LNCAP (cell line): Measurements from ENCODE around the gene SPATA13.

Experiments used
- CTCF ChIP-seq: fragments of 450-650 bp; IDR thresholded peaks from 2 replicates; pipeline ENCODE4 v1.5.1; 2017; ENCODE audit warnings: mild to moderate bottlenecking

SPATA13 gene

DNA sequence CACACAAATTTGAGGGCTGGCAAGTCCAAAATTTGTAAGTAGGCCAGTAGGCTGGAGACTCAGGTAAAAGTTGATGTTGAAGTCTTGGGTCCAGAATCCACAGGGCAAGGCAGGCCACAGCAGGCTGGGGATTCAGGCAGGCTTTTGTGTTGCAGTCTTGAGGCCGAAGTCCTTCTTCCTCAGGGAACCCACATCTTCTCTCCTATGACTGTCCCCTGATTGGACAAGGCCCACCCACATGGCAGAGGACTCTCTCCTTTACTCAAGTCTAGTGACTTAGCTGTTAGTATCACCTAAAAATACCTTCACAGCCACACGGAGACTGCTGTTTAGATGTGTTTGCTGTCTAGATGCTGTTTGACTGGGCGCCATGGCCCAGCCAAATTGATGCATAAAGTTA is 9.9 kb upstream of the SPATA13 start:
- TF ChIP-seq CTCF, result no peak

DNA sequence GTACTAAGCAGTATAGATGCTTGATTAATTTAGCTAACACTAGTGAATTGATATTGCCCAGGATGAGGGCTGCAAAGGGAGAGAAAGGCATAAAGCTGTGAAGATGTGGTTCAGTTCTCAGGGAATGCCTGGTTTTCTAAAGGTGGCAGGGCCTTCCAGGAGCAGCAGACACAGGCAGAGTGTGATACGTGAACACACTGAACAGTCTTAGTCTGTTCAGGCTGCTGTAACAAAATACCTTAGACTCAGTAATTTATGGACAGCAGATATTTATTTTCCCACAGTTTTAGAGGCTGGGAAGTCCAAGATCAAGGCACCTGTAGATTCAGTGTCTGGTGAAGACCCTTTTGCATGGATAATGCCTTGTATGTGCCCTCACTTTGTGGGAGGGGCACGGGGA is 8.7 kb upstream of the SPATA13 start:
- TF ChIP-seq CTCF, result no peak

- no peak for TF ChIP-seq CTCF
Measured at GRCh38 chr13:24152292-24153214, 8.0 kb upstream of the SPATA13 start.

DNA sequence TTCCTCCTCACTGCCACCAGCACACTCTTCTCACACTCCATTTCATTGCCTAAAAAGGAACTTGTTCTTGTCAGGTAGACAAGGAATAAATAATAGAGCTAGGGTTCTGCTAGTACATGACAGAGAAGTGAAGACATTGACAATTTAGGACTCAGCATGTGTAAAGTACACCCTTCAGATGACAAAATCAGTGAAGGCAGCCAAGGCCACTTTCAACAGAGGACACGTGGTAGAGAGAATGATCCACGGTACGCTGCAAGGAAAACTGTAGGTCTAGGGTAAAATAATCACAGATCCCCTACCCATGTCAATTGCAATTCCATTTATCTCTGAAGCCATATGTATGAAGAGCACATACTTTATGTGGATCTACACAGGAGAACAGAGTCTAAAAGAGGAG is 7.2 kb upstream of the SPATA13 start:
- no peak for TF ChIP-seq CTCF

GRCh38 chr13:24153979-24154701 is 6.4 kb upstream of the SPATA13 start:
- no peak for TF ChIP-seq CTCF

DNA sequence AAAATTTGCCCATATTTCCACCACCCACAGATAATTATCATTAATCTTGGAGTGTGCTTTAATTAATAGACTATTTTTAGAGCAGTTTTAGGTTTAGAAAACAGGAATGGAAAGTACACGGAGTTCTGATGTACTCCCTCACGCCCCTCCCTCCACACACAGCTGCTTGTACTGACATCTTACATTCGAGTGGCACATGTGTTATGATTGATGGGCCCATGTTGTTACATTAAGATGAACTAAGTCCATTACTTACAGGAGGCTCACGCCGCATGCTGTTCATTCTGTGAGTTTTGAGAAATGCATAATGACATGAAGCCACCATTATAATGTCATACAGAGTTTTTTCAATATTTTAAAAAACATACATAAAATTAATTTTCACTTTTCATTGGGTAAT is 1.2 kb upstream of the SPATA13 start:
- no peak for TF ChIP-seq CTCF

GRCh38 chr13:24161010-24161775 is 673 bp downstream of the SPATA13 start:
- TF ChIP-seq CTCF, result no peak; the same call in 1 of the 2 replicates
